ENCODE data around the gene GMPPA.
A peak's percentile ranks its signal among the peaks of the same experiment; 100 is the strongest.

Gene GMPPA

DNA sequence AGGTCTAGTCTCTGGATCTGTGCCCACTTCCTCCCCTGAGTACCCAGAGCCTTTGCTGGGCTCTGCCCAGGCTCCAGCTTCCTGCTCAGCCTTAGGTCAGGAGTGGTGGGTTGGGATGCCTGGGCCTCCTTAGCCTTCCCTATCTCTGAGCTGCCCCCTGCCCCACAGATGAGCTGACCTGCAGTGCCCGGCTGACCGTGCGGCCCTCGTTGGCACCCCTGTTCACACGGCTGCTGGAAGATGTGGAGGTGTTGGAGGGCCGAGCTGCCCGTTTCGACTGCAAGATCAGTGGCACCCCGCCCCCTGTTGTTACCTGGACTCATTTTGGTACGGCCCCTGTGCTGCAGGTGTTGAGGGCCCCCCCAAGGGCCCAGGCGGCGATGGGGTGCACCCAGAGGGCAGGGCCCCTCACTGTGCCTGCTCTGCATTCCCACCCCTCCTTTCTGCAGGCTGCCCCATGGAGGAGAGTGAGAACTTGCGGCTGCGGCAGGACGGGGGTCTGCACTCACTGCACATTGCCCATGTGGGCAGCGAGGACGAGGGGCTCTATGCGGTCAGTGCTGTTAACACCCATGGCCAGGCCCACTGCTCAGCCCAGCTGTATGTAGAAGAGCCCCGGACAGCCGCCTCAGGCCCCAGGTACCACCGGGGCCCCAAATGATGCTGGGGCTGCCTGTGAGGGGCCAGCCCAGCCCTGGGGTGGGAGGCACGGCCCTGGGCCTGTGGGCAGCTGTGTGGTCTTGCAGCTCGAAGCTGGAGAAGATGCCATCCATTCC, 30.1 kb upstream of the GMPPA start:
- no peak for DNase-seq

DNA sequence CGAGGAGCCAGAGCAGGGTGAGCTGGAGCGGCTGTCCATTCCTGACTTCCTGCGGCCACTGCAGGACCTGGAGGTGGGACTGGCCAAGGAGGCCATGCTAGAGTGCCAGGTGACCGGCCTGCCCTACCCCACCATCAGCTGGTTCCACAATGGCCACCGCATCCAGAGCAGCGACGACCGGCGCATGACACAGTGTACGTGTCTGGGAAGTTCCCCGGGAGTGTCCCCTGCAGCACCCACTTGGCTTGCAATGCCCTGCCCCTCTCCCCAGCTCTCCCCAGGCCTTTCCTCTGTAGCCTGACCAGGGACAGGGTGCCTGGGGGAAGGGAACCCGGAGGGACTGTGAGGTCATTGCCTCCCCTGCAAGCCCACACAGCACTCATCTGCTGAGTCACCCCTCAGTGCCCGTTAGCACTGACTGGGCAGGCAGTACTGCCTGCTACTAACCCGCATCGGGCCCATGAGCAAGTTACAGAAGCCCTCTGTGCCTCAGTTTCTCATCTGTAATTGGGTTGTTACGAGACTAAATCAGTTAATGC, 29.4 kb upstream of the GMPPA start:
- DNase-seq = peak; percentile 44

DNA sequence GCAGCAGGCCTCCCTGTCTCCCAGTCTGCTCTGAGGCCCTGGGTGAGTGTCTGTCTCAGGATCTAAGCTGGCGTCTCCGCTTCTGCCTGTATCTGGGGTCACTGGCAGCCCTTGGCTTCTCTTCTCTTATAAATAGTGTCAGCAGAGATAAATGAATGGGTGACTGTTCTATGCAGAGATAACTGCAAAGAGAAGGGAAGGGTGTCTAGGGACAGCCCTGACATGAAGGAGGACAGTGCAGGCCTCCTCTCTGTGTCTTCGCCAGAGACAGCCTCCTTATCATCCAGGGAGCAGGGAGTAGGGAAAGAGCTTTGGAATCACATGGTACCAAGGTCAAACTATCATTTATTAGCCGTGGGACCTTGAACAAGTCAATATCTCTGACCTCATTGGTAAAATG, 28.3 kb upstream of the GMPPA start:
- DNase-seq = no peak

DNA sequence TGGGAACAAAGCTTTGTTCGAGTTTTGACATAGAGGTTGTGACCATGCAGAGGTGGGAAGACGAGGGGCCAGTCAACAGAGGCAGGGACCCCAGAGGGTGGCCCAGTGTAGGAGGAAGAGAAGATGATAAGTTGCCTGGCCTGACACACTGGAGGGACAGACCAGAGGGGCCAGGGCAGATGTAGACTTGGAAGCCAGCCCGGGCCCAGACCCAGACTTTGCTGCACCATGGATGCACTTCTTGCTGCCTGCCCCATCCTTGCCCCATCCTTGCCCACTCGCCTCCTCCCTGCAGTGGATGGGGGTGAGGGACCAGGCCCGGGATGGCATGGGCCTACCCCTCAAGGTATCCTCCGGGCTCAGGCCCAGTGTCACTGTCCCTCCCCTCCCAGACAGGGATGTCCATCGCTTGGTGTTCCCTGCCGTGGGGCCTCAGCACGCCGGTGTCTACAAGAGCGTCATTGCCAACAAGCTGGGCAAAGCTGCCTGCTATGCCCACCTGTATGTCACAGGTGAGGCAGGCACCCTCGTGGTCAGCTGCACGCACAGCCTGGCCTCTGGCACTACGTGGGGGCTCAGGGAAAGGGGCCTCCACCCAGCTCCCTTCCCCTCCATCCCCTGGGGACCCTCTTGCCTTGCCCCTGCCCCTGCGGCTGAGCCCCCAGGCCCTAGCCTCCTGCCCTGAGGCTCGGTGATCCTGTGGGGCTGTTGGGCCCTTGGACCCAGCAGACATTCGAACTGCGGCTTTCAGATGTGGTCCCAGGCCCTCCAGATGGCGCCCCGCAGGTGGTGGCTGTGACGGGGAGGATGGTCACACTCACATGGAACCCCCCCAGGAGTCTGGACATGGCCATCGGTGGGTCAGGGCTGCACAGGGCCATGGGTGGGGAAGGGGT, 27.0 kb upstream of the GMPPA start:
- DNase-seq = no peak

DNA sequence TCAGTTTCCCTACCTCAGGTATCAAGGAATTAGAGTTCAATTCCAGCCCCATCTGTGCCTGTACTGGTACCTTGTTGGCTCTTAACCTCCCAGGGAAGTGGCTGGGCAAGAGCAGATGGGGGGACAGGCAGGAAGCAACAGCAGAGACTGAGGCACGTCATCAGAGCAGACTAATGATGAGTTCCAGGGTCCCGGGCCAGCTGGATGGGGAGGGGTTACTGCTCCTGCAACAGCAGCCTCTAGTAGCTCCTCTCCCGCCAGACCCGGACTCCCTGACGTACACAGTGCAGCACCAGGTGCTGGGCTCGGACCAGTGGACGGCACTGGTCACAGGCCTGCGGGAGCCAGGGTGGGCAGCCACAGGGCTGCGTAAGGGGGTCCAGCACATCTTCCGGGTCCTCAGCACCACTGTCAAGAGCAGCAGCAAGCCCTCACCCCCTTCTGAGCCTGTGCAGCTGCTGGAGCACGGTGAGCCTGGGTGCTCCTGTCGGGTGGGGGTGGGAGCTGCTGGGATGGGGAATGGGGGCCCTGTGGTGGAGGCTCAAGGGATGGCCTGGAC, 26.0 kb upstream of the GMPPA start:
- DNase-seq = no peak

DNA sequence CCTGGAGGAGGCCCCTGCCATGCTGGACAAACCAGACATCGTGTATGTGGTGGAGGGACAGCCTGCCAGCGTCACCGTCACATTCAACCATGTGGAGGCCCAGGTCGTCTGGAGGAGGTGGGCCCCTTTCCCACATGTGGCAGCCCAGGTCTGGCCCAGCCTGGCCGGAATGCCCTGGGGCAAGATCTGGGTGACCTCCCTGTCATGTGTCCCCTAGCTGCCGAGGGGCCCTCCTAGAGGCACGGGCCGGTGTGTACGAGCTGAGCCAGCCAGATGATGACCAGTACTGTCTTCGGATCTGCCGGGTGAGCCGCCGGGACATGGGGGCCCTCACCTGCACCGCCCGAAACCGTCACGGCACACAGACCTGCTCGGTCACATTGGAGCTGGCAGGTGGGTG, 25.2 kb upstream of the GMPPA start:
- no peak for DNase-seq

DNA sequence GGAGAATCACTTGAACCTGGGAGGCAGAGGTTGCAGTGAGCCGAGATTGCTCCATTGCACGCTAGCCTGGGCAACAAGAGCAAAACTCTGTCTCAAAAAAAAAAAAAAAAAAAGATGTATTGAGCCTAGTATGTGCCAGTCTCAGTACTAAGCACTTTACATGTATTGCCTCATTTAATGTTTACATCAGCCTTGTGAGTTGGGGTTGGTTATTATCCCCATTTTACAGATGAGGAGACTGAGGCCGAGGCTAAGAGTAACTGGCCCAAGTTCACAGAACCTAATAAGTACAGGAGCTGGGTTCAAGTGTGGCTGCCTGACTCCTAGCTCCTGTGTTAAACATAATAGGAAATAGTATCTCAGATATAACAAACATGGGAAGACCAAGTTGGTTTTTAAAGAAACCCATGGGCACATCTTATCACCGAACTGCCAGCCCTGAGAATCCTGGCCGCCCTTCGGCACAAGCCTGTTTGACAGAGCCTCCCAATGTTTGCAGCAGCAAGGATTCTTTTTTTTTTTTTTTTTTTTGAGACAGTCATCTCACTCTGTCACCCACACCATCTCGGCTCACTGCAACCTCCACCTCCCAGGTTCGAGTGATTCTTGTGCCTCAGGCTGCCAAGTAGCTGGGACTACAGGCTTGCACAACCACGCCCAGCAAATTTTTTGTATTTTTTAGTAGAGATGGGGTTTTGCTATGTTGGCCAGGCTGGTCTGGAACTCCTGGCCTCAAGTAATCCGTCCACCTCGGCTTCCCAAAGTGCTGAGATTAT, 24.2 kb upstream of the GMPPA start:
- DNase-seq = no peak

DNA sequence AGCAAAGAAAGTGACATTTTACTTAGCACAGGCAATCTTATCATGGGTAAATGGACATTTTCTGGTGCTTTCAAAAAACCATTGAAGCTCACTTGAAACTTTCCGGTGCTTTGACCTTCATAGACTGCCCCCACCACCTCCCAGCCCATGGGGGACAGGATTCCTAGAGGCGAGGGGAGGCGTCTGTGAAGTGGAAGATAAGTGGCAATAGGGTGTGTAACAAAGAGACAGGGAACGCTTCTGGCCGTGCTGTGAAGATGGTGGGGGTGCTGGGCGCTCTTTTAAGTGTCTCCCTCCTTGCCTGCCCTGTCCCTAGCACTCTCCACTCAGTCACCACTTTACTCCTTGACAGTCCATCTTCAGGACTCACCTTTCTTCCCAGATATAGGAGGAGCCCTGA, 23.4 kb upstream of the GMPPA start:
- DNase-seq = no peak

DNA sequence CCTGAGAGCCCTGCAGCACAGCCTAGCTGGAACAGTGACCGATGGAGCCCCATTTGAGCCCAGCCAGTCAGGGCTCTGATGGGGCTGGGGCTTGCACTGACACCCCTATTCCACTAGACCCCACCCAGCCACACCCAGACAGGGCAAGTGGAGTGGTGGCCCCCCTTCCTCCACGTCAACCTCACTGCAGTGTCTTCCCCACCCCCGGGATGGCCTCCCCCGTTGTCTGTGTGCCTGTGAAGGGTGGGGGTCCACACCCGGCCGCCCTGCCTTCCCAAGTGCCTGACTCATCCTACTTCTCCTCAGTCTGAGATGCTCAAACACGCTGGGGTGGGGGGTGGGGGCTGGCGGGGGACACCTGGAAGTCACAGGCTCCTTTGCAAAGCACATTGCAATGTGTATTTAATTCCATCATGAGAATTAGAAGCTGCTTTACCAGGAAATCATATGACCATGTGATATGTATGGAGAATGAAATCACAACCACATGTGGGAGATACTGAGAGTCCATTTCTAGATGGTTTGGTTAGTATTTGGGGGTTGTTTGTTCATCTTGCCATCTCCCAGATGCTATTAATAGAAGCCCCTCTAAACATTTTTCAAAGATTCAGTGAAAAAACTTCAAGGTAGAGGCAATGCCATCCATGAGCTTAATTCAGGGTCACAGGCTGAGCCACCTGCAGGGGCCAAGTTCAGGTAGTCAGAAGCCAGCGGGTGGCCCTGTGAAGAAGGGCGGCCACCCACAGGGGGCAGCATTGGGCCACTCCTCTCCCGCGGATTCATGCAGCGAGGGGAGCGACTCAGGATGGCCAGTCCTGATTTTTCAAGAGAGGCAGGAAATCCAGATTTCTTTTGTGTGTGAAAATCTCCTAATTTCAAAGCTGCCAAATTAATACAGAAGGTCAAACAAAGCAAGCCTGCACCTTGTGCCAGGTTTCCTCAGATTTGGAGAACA, 22.7 kb upstream of the GMPPA start:
- DNase-seq = peak; percentile 81

DNA sequence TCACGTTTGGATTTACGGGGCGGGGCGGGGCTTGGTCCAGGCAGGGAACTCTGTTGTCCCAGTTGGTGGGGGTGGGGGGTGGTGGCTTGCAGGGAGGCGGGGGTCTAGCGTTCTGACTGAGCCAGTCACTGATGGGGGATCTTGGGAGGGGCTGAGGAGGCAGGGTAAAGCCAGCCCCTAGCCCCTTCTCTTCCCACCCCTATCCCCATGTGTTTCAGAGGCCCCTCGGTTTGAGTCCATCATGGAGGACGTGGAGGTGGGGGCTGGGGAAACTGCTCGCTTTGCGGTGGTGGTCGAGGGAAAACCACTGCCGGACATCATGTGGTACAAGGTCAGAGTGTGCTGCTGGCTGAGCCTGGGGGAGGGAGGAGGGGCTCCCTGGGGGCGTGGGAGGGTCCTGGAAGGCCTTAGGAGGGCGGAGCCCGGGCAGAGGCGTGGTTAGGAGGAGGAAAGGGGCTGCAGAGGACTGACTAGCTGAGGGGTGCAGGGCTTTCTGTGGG, 22.0 kb upstream of the GMPPA start:
- DNase-seq = no peak

DNA sequence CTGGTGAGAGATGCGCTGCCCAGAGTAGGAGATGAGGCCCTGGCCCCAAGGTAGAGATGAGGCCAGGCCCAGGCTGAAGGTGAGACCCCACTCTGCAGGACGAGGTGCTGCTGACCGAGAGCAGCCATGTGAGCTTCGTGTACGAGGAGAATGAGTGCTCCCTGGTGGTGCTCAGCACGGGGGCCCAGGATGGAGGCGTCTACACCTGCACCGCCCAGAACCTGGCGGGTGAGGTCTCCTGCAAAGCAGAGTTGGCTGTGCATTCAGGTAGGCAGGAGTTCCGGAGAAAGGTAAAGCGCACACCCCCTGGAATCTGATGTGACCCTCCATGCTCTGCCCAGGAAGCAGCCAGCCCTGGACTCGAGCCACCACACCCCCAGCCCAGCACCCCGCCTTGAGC, 21.5 kb upstream of the GMPPA start:
- no peak for DNase-seq

DNA sequence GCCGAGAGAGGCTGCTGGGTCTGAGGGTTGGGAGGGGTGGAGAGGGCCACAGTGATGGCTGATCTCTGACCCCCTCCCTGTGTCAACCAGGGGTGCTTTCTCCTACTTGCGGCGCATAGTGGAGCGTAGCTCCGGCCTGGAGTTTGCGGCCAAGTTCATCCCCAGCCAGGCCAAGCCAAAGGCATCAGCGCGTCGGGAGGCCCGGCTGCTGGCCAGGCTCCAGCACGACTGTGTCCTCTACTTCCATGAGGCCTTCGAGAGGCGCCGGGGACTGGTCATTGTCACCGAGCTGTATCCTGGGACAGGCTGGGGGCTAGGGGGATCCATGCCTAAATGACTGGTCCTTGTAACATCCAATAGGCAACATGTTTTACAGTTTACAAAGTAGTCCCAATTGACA, 20.9 kb upstream of the GMPPA start:
- DNase-seq = no peak

DNA sequence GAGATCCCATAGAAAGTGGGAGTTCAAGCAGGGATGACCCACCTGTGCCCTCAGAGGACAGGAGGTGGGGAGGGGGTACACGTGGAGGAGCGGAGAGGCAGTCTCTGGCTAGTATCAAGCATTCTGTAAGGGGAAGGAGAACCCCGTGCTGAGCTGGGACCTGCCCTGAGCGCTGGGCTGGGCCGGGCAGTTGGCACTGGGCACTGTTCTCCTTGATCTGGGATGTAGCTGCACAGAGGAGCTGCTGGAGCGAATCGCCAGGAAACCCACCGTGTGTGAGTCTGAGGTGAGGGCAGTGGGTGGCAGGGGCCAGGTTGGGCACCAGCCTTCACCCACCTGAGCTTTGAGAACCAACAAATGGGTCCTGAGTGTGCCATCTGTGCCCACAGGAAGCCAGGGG, 19.8 kb upstream of the GMPPA start:
- no peak for DNase-seq

DNA sequence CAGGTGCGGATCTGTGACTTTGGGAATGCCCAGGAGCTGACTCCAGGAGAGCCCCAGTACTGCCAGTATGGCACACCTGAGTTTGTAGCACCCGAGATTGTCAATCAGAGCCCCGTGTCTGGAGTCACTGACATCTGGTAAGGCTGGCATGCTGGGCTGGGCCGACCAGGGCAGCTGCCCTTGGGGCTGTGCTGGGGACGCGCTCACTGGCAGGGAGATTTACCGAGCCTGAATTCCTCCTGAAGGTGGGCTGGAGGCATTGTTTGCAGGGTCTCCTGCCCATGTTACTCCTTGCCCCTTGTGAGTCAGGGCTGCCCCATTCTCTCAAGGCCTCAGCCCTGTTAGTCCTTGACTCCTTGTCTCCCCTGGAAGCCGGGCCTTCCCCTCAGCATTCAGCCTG, 18.7 kb upstream of the GMPPA start:
- no peak for DNase-seq

DNA sequence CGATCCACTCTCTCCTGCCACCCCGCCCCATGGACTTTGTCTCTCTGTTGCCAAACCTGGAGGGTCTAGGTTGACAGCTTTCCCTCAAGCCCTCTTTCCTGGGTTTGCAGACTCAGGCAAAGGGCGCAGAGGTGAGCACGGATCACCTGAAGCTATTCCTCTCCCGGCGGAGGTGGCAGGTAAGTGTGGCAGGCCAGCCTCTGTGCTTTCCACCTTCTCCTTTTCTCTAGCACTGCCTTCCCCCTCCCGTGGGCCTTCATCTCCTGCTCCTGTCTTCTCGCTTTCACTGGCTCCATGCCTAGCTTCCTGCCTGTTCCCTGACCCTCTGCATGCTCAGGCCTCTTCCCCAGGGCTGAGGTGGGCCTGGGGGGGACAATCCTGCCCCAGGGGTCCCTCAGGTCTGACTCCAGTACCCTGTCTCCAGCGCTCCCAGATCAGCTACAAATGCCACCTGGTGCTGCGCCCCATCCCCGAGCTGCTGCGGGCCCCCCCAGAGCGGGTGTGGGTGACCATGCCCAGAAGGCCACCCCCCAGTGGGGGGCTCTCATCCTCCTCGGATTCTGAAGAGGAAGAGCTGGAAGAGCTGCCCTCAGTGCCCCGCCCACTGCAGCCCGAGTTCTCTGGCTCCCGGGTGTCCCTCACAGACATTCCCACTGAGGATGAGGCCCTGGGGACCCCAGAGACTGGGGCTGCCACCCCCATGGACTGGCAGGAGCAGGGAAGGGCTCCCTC, 15.9 kb upstream of the GMPPA start:
- DNase-seq = no peak

DNA sequence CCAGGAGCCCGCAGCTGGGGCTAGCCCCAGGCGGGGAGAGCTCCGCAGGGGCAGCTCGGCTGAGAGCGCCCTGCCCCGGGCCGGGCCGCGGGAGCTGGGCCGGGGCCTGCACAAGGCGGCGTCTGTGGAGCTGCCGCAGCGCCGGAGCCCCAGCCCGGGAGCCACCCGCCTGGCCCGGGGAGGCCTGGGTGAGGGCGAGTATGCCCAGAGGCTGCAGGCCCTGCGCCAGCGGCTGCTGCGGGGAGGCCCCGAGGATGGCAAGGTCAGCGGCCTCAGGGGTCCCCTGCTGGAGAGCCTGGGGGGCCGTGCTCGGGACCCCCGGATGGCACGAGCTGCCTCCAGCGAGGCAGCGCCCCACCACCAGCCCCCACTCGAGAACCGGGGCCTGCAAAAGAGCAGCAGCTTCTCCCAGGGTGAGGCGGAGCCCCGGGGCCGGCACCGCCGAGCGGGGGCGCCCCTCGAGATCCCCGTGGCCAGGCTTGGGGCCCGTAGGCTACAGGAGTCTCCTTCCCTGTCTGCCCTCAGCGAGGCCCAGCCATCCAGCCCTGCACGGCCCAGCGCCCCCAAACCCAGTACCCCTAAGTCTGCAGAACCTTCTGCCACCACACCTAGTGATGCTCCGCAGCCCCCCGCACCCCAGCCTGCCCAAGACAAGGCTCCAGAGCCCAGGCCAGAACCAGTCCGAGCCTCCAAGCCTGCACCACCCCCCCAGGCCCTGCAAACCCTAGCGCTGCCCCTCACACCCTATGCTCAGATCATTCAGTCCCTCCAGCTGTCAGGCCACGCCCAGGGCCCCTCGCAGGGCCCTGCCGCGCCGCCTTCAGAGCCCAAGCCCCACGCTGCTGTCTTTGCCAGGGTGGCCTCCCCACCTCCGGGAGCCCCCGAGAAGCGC, 15.0 kb upstream of the GMPPA start:
- no peak for DNase-seq

DNA sequence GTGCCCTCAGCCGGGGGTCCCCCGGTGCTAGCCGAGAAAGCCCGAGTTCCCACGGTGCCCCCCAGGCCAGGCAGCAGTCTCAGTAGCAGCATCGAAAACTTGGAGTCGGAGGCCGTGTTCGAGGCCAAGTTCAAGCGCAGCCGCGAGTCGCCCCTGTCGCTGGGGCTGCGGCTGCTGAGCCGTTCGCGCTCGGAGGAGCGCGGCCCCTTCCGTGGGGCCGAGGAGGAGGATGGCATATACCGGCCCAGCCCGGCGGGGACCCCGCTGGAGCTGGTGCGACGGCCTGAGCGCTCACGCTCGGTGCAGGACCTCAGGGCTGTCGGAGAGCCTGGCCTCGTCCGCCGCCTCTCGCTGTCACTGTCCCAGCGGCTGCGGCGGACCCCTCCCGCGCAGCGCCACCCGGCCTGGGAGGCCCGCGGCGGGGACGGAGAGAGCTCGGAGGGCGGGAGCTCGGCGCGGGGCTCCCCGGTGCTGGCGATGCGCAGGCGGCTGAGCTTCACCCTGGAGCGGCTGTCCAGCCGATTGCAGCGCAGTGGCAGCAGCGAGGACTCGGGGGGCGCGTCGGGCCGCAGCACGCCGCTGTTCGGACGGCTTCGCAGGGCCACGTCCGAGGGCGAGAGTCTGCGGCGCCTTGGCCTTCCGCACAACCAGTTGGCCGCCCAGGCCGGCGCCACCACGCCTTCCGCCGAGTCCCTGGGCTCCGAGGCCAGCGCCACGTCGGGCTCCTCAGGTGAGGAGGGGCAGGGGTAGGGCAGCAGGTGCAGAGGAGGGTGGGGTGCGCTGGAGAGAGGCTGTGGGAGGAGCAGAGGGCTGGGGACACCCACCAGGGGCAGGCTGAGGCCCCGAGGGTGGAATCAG, 14.1 kb upstream of the GMPPA start:
- no peak for DNase-seq

DNA sequence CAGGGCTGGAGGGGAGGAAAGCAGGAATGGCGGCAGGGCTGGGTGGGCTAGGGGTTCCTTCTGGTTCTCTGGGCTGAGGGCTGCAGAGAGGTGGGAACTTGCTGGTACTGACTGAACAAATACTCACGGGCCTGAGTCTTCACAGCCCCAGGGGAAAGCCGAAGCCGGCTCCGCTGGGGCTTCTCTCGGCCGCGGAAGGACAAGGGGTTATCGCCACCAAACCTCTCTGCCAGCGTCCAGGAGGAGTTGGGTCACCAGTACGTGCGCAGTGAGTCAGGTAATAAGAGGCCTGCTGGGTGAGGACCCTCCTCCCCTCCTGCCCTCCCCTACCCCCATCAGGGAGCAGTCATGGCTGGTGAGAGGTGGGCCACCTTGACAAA, 13.5 kb upstream of the GMPPA start:
- no peak for DNase-seq

Measured in hematopoietic multipotent progenitor cell treated with erythropoietin and hydrocortisone succinate and interleukin-3 and kit ligand, for 4 days (in vitro differentiated cells).